Glutamatergic neuron (in vitro differentiated cells): ENCODE results near the gene TRAK1. TPM values are rescaled to one million over a fixed set of nuclear protein-coding genes. Genes with fewer than 3 reads are reported as not detected.

Experiments
- DNase-seq: peaks from one replicate; pipeline ENCODE4 v3.0.0; 2022
- H3K27ac Mint-ChIP-seq: one replicate; pipeline ENCODE4 v1.8.0; 2020; ENCODE audit warnings: mild to moderate bottlenecking, mixed read lengths, inconsistent platforms; ENCODE audit not compliant: unreplicated experiment
- H3K27me3 Mint-ChIP-seq: one replicate; pipeline ENCODE4 v1.8.0; 2020; ENCODE audit warnings: mild to moderate bottlenecking, moderate library complexity, mixed read lengths, inconsistent platforms; ENCODE audit not compliant: unreplicated experiment
- H3K36me3 Mint-ChIP-seq: one replicate; pipeline ENCODE4 v1.8.0; 2020; ENCODE audit warnings: mild to moderate bottlenecking, mixed read lengths, inconsistent platforms; ENCODE audit not compliant: unreplicated experiment
- H3K4me1 Mint-ChIP-seq: one replicate; pipeline ENCODE4 v1.8.0; 2020; ENCODE audit warnings: mild to moderate bottlenecking, low read depth, mixed read lengths, inconsistent platforms; ENCODE audit not compliant: unreplicated experiment
- H3K4me3 Mint-ChIP-seq: one replicate; pipeline ENCODE4 v1.8.0; 2020; ENCODE audit warnings: mild to moderate bottlenecking, mixed read lengths, inconsistent platforms; ENCODE audit not compliant: unreplicated experiment
- H3K9me3 Mint-ChIP-seq: one replicate; pipeline ENCODE4 v1.8.0; 2020; ENCODE audit warnings: mild to moderate bottlenecking, moderate library complexity, mixed read lengths, inconsistent platforms; ENCODE audit not compliant: unreplicated experiment
- CTCF ChIP-seq: fragments of 200-600 bp; sonication (generic); IDR thresholded peaks from one replicate; pipeline ENCODE4 v1.5.0; 2021; ENCODE audit not compliant: partially characterized antibody, unreplicated experiment
- total RNA-seq: library from RNA; stranded (reverse); fragmentation: NEBNext Ultra II Directional; extraction: Animal tissue kit (Norgen Biotek cat#: 25700); gene quantifications from one replicate; pipeline ENCODE4 v1.2.1, GENCODE V29; 2021; ENCODE audit not compliant: unreplicated experiment

The TRAK1 gene
- total RNA-seq, 1 donor from 2014 or later, result 308 TPM

GRCh38 chr3:42081838-42082473 is 9.2 kb upstream of the TRAK1 start:
- H3K27ac Mint-ChIP-seq, result no peak overlapping the region
- no peak for DNase-seq
- peaks cover 59% of the 10 kb centered on the region for H3K4me1 Mint-ChIP-seq
- peaks cover 17% of the 10 kb centered on the region for H3K27me3 Mint-ChIP-seq
- no peak overlapping the region for H3K4me3 Mint-ChIP-seq
- no peak for TF ChIP-seq CTCF
- peaks cover 9% of the 10 kb centered on the region for H3K36me3 Mint-ChIP-seq
- H3K9me3 Mint-ChIP-seq, result peaks cover 32% of the 10 kb centered on the region

GRCh38 chr3:42084586-42084985 is 6.6 kb upstream of the TRAK1 start:
- H3K4me1 Mint-ChIP-seq, result peaks cover 63% of the 10 kb centered on the region
- peaks cover 33% of the 10 kb centered on the region for H3K9me3 Mint-ChIP-seq
- peaks cover 17% of the 10 kb centered on the region for H3K27me3 Mint-ChIP-seq
- no peak for DNase-seq
- H3K4me3 Mint-ChIP-seq, result no peak overlapping the region
- H3K27ac Mint-ChIP-seq, result no peak overlapping the region
- peaks cover 8% of the 10 kb centered on the region for H3K36me3 Mint-ChIP-seq
- TF ChIP-seq CTCF, result no peak

GRCh38 chr3:42085641-42086376 is 5.3 kb upstream of the TRAK1 start:
- H3K36me3 Mint-ChIP-seq, result peaks cover 14% of the 10 kb centered on the region
- peak overlapping the region; percentile 57 for H3K27ac Mint-ChIP-seq
- no peak for TF ChIP-seq CTCF
- H3K9me3 Mint-ChIP-seq, result peaks cover 36% of the 10 kb centered on the region
- DNase-seq, result no peak
- peak overlapping the region; percentile 28 for H3K4me3 Mint-ChIP-seq
- peaks cover 12% of the 10 kb centered on the region for H3K27me3 Mint-ChIP-seq
- peaks cover 58% of the 10 kb centered on the region for H3K4me1 Mint-ChIP-seq

GRCh38 chr3:42088803-42089530 is 2.2 kb upstream of the TRAK1 start:
- Mint-ChIP-seq H3K4me3 (peak overlapping the region; percentile 47), H3K4me1 (peaks cover 58% of the 10 kb centered on the region), H3K27ac (peak overlapping the region; percentile 52), H3K27me3 (peaks cover 15% of the 10 kb centered on the region), H3K9me3 (peaks cover 46% of the 10 kb centered on the region), H3K36me3 (peaks cover 18% of the 10 kb centered on the region)
- no peak for TF ChIP-seq CTCF
- DNase-seq, result no peak
